Smooth muscle cell of the pulmonary artery (primary cell): Measurements from ENCODE around the gene TAF1C. TPM values are rescaled to one million over a fixed set of nuclear protein-coding genes. Genes with fewer than 3 reads are reported as not detected.

Experiments
- total RNA-seq: library from RNA; depleted of rRNA; stranded (reverse); fragments of >200 nt; gene quantifications from 2 replicates; pipeline ENCODE4 v1.2.3, GENCODE V29; 2014

Gene TAF1C, protein sequence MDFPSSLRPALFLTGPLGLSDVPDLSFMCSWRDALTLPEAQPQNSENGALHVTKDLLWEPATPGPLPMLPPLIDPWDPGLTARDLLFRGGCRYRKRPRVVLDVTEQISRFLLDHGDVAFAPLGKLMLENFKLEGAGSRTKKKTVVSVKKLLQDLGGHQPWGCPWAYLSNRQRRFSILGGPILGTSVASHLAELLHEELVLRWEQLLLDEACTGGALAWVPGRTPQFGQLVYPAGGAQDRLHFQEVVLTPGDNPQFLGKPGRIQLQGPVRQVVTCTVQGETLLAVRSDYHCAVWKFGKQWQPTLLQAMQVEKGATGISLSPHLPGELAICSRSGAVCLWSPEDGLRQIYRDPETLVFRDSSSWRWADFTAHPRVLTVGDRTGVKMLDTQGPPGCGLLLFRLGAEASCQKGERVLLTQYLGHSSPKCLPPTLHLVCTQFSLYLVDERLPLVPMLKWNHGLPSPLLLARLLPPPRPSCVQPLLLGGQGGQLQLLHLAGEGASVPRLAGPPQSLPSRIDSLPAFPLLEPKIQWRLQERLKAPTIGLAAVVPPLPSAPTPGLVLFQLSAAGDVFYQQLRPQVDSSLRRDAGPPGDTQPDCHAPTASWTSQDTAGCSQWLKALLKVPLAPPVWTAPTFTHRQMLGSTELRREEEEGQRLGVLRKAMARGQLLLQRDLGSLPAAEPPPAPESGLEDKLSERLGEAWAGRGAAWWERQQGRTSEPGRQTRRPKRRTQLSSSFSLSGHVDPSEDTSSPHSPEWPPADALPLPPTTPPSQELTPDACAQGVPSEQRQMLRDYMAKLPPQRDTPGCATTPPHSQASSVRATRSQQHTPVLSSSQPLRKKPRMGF
- total RNA-seq = 14.3 and 18.5 TPM in 2 replicates

DNA sequence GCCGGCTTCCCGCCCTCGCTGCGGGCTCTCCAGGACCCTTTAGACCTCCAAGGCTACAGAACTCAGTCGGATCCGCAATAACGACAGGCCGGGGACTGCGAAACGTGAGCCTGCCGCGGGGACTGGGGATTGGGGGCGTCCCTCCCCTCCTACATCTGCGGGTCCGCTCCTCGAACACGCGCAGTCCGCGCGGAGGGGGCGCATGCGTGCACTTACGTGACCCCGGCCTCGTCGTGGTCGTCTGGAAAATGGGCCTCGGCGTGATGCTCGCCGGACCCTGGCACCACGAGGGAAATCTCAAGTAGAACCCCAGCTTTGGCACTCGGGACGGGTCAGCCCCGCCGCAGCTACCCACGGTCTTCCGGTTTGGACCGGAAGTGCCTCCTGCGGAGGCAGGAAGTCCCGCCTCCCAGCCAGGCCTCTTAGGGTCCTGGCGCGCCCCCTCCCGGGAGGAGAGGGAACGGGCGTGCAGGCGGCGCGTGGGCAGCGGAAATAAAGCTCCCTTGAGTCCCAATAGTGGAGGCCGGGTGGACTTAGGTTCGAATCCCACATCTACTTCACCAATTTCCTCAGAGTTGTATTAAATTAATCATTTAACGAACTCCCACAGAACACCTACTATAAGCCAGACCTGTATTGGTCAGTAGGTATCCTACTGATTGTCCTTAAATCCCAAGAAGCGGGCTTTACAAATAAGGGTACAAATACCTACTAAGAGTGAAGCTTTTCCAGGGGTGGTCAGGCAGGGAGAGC is at the start of gene TAF1C:
Gene TAF1C, minus strand, starts transcription at position 373 of the 753 bp plus-strand sequence. CDS start 2,069 bp downstream, outside the sequence.

GRCh38 chr16:84190731-84191388 is 4.0 kb upstream of the TAF1C start, which contains the start of gene ADAD2:
ADAD2 (plus strand) TSS chr16:84191157; CDS start chr16:84191231, 74 bp downstream.

DNA sequence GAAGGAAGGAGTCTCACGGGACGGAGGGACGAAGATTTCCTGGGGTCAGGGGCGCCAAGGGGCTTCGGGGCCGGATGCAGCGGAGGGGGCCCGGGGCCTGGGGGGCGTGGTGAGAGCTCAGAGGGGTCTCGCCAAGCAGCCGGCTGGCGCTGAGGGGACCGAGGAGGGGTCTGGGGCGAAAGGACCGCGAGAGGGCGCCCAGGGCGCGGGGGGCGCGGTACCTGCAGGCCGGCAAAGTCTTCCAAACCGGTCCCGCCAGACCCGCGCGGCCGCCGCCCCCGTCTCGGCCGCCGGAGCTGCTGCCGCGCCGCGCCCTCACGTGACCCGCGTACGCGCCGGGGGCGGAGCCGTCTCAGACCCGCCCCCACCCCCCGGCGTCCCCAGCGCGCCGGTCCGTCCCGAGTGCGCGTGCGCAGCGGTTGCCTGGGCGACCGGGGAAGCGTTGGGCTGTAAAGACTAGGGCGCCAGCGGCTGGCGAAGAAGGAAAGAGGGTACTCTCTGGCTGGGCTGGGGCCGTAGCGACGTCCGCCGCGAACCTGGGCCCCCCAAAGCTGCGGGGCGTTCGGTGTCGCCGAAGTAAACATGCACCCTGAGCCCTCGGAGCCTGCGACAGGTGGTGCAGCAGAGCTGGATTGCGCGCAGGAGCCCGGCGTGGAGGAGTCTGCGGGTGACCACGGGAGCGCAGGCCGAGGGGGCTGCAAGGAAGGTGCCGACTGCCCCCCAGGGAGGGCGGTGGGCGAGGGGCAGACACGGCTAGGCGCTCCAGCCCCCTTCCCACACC is 41.8 kb downstream of the TAF1C start, which contains the start of the genes DNAAF1 and HSDL1:
Gene DNAAF1, plus strand, starts transcription at position 450 of the 781 bp plus-strand sequence. Its CDS starts 133 bp downstream, at position 583.
Gene HSDL1, minus strand, starts transcription at position 319 of the 781 bp plus-strand sequence. CDS start 13,856 bp downstream, outside the sequence.

Other genes starting within 250 kb of the TAF1C start
- gene OSGIN1, start 233.8 kb downstream of the TAF1C start, total RNA-seq = 3.7 and 7.2 TPM in 2 replicates
- 0.13 and 0.30 TPM in 2 replicates for gene NECAB2, start 218.8 kb downstream of the TAF1C start, total RNA-seq
- not detected in 2 replicates for gene SLC38A8, start 144.3 kb downstream of the TAF1C start, total RNA-seq
- gene MBTPS1, start 70.1 kb downstream of the TAF1C start, total RNA-seq = 162 and 163 TPM in 2 replicates
- gene HSDL1, start 41.9 kb downstream of the TAF1C start, total RNA-seq = 18.8 and 23.7 TPM in 2 replicates
- not detected in 2 replicates for gene DNAAF1, start 41.7 kb downstream of the TAF1C start, total RNA-seq
- not detected in 2 replicates for gene ADAD2, start 4.1 kb upstream of the TAF1C start, total RNA-seq
- not detected in 2 replicates for gene KCNG4, start 53.0 kb upstream of the TAF1C start, total RNA-seq
- 4.9 and 25.1 TPM in 2 replicates for gene WFDC1, start 107.8 kb upstream of the TAF1C start, total RNA-seq
- gene ATP2C2, start 181.5 kb upstream of the TAF1C start, total RNA-seq = not detected in 2 replicates